NCI-H2196 treated with DMSO at 0.1 percent for 48 hours (cell line): ENCODE results near the gene AADAT.
A peak's percentile ranks its signal among the peaks of the same experiment; 100 is the strongest.
"Not testable (repeated sequence)": the region's sequence is repeated elsewhere in the genome, so short reads cannot be mapped to it uniquely, and the experiment has no call there.

Experiments
- DNase-seq: peaks from one replicate; lab custom pipeline; 2025; ENCODE audit not compliant: unreplicated experiment; lab: John Stamatoyannopoulos, UW

Gene AADAT

DNA sequence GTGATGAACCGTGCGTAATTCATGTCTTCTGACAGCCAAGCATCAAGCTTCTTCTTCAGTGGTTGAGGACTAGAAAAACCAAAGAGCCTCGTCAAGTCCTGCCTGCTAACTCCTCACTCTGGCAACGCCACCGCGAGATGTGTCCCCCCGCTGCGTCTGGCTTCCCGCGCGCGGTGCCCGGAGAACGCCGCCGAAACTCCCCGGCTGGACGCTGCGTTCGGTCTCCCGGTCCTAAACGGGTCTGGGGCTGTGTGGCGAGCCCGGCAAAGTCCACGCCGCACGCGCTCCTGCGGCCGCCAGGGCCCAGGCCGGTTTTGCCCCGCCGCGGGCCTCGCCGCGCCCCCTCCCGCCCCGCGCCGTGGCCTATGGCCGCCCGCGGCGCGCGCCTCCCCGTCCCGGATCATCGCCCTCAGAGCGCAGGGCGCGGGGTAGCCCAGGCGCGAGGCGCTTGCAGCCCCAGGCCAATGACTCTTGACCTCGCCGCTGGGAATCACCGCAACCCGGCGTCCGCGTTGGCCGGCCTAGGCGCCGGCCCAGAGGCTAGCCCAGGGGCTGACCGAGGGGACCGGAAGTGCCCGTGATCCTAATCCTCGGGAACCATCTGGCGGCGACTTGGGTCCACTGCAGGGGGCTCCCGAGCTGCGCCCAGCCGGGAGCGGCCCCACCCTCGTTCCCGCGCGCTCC, at the start of gene AADAT:
AADAT (minus strand) TSS at position 289 of the 684 bp plus-strand sequence; CDS start at position 23, 266 bp downstream.
- DNase-seq: peak; percentile 50

DNA sequence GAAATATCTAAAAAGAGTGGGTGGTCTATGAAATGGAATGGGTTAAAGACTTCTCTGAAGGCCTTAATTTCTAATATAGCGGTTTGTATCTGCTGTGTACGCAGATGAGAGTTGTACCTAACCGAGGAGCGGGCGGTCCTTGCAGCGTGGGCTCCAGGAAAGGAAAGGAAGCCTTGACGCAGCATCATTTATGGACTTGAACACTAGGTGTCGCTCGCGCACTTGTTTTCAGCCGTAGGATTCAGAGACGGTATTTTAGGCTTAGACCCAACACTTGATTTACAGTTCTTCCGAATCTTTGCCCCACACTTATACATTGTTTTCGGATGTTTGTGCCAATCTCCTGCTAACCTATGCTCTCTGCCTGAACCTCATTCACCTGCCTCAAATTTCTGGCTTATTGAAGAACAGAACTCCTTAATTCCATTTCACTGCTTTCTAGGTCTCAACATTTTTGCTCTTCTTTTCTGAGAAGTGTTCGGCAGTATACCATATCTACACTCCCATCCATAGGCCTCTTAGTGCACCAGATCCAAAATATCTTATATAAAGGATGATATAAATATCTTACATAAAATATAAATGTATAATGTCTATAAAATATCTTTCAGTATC, 48.9 kb upstream of the AADAT start:
- peak; percentile 0 for DNase-seq

DNA sequence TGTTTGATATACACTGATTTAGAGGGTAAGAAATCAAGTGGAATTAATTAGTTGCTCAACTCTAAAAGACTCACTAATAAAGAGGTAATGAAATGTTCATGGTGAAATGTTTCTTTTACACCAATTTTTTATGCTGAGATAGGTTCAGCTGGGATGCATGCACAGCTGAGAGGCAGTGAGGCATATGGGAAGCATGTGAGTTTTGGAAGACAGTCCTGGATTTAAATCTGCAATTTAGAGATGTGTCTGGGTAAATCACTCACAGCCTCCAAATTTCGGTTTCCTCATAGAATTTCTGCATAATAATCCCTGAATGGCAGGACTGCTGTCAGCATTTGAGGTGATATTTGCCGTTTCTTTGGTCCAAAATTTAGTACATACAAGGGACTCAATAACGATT, 48.2 kb upstream of the AADAT start:
- no peak for DNase-seq

- DNase-seq: no peak
Observed at GRCh38 chr4:170137466-170137865, 47.7 kb upstream of the AADAT start.

DNA sequence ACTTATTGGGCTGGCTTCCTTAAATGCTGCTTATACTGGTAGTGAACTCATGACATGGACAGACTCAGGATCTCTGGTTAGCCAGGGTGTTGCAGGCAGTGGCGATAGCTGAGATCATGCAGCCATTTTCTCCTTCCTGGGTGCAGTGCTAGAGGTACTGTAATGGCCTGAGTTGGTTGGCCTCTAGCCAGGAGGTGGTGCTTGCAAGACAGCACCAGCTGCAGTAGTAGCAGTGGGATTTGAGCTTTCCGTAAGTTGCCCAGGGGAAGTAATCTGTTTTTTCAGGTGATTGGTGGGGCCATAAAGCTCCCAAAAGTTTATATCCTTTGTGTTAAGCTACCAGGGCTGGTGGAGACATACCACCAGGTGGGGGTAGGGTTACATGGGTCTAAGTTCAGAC, 45.1 kb upstream of the AADAT start:
- no peak for DNase-seq

- DNase-seq: no peak
Observed at GRCh38 chr4:170128219-170128804, 38.6 kb upstream of the AADAT start.

DNA sequence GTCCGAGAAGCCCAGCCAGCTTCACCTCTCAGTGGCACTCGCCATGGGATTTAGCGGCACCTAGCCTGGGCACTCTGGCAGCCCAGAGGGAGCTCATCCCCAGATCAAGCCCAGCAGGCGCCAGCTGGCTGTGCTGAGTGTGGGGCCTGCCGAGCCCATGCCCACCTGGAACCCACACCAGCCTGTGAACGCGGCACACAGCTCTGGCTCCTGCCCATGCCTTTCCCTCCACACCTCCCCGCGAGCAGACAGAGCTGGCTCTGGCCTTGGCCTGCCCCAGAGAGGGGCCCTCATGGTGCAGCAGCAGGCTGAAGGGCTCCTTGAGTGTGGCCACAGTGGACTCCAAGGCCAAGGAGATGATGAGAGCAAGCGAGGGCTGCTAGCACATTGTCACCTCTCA, 38.0 kb upstream of the AADAT start:
- no peak for DNase-seq

- no peak for DNase-seq
Observed at GRCh38 chr4:170124406-170124805, 34.6 kb upstream of the AADAT start.

GRCh38 chr4:170122252-170122651, 32.5 kb upstream of the AADAT start:
- DNase-seq: no peak

DNA sequence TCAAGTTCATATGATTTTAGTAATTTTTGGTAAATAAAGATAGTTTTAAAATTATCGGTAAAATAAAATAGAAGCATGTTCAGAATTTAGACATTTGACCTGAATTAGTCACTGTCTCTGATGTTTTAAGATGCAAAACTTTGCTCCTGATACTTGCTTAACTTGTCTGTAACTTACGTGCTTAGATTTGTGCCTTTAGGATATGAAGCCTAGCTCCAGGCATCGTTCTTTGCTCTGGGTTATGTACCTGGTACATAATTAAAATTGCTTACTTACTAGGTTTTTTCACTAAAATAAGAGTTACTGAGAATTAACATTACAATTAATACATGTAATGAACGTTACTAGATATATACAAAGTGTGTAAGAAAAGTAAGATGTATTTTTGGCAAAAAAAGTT, 24.9 kb upstream of the AADAT start:
- no peak for DNase-seq

DNA sequence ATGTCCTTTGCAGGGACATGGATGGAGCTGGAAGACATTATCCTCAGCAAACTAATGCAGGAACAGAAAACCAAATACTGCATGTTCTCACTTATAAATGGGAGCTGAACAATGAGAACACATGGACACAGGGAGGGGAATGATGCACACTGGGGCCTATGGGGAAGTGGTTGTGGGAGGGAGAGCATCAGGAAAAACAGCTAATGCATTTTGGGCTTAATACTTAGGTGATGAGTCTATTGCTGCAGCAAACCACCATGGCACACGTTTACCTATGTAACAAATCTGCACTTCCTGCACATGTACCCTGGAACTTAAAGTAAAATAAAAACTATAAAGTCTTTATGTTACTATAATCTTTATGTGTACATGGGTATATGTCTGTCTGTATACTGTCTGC, 24.4 kb upstream of the AADAT start:
- DNase-seq: not testable (repeated sequence)

DNA sequence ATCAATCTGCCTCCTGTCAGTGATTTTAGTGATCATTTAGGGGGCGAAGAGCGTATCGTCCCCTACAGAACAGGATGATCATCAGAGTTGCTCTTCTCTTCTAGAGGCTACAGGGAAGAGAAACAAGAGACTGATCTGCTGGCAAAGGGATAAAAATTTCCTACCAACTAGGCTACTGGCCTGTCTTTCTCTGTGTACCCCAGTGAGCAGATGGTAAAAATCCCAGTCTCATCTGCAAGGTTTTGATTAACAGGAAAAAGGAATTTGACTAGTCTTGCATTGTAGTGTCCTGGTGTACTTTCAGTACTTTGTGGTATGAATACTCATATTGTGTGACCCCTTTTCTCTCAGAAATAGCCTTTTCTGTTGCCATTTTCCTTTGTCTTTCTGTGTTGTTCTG, 21.8 kb upstream of the AADAT start:
- DNase-seq: no peak

DNA sequence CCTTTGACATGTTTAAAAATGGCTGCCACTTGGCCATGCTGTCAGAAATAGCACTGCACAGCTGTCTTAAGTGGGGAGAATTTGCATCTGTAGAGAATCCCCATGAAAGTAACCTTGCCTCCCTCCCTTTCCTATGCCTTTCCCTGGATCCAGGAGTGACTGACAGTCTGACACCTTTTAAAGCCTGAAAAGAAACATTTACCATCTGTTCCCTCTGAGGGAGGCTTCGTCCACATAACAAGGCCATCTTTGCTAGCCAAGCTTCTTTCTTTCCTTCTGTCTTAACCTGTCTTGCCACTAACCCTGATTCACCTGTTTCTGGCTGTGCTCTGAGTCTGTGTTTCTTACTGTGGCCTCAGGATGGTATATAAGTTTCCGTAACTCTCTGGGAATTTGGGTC, 21.3 kb upstream of the AADAT start:
- no peak for DNase-seq

DNA sequence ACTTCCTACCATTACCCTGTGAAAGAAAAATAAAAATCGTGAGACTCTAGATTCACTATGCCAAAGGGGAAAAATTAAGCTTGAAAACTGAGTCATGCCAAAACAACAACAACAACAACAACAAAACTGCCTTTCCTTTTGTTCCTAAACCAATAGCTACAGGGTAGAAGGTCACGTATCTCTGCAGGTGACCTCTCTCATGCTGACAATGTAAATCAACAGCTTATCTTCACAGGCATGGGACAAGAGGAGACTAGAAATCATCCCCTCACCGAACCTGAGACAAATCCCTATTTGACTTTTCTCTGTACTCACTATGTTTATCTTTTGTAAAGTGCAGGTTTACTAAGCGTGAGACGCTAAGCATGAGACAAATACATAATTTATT, 20.5 kb upstream of the AADAT start:
- no peak for DNase-seq

DNA sequence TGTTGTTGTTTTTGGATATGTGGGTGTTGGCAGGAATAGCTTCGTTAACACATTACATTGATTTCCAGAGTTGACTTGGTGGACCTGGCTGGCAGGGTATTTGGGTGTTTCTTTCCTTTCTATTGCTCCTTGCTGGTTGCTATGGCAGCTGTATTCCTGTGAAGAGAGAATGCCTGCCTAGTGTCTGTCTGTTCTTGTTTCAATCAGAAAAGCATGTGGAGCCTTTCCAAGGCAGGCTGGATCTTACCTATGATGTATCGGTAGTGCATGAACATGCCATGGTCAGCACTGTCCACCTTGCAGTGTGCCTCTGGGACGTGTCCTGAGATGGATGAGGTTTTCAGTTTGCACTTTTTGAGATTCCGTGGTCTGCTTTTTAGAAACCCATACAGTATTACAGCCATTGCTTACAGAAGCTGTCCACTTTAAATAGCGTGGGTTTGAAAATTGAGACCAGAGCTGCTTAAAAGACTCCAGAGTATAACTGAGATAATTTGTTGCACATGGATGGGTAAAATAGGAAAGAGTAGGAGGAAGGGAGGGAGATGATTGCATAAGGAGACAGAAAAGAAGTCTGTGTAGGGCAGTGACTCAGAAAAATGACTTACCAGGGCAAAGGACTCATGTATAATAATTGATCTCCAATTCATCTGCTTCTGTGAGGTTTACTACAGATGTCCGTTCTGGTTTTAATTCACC, 20.0 kb upstream of the AADAT start:
- DNase-seq: no peak

DNA sequence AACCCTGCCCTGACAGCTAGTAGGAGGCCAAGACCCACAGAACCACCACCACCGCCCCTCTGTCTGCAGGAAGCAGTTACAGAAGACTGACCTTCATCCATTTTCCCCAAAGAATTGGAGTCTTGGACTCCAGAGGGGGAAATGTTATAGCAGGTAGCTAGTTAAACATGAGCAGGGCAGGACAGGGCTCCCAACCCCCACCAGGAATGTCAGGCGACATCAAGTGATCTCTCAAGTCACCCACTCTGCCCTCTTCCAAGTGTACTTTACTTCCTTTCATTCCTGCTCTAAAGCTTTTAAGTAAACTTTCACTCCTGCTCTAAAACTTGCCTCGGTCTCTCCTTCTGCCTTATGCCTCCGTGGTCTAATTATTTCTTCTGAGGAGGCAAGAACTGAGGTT, 17.1 kb upstream of the AADAT start:
- DNase-seq: no peak

DNA sequence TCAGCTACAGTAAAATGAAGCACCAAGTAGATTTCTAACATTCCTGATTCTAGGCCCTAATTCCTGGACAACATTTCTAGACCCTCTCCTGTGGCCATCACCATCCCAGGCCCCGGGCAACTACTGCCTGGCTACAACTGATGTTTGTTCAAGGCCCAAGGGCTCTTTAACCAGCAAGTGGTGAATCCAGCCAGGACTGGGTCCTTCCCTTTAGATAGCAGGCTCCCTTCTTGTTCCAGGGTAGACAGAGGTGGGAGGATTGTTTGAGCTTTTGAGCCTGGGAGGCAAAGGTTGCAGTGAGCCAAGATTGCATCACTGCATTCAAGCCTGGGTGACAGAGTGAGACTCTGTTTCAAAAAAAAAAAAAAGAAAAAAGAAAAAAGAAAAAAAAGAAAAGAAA, 12.7 kb upstream of the AADAT start:
- DNase-seq: no peak

DNA sequence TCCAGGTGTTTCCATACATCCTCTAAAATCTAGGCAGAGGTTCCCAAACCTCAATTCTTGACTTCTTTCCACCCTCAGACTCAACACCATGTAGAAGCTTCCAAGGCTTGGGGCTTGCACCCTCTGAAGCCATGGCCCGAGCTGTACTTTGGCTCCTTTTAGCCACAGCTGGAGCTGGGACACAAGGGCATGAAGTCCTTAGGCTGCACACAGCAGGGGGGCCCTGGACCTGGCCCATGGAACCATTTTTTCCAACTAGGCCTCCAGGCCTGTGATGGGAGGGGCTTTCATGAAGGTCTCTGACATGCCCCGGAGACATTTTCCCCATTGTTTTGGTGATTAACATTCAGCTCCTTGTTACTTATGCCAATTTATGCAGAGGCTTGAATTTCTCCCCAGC, 8.4 kb upstream of the AADAT start:
- DNase-seq: not testable (repeated sequence)

- DNase-seq: no peak
Observed at GRCh38 chr4:170097681-170098080, 7.9 kb upstream of the AADAT start.

DNA sequence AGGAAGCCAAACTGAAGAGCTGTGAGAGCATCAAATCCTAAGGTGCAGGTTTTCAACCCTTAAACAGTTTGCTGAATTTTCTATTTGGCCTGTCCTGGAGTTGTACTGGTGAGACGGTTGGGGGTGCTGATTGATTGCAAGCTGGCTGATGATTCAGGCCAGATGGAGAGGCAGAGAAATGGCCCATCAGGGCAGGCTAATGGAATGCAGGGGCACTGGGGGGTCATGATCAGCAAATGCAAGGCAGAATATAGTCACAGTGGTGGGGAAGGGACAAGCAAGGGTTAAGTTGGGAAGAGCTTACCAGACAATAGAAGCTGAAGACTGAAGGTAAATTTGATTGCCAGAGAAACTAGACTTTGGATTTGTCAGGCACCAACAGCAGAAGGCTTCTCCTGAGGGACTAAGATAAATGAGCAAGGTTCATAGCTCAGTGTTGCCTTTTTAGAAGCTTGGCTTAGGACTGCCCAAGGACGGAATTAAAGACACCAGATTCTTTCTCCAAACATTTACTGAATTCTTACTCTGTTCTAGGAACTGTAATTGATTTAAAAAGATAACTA, 4.3 kb upstream of the AADAT start:
- no peak for DNase-seq

- DNase-seq: no peak
Observed at GRCh38 chr4:170091069-170091696, 1.4 kb upstream of the AADAT start.
